Keratinocyte (primary cell): ENCODE measurements around the gene CTNNA3. TPM values are rescaled to one million over a fixed set of nuclear protein-coding genes. Genes with fewer than 3 reads are reported as not detected.

ENCODE experiments used
- DNase-seq: peaks from one replicate; pipeline ENCODE4 v3.0.0-alpha.2; 2011; ENCODE audit warnings: low read depth, missing footprints, low spot score
- FAIRE-seq: peaks from 2 replicates; lab custom pipeline; 2011; peaks lifted over from hg19 to GRCh38; lab: Jason Lieb, UNC
- H2AFZ ChIP-seq: 2 replicates; pipeline ENCODE4 v1.6.0; 2012; ENCODE audit warnings: low read length, control low read depth, inconsistent platforms; ENCODE audit not compliant: control insufficient read depth
- H3K27ac ChIP-seq: 2 replicates; pipeline ENCODE4 v1.5.1; 2011; ENCODE audit warnings: low read length; ENCODE audit not compliant: control insufficient read depth, insufficient read depth
- H3K27me3 ChIP-seq: 3 replicates; pipeline ENCODE4 v1.6.0; 2011; ENCODE audit warnings: low read length; ENCODE audit not compliant: control insufficient read depth, insufficient read depth; ENCODE audit errors: extremely low read depth
- H3K36me3 ChIP-seq, 2 experiments: 2 replicates in 1 of 2; 3 replicates in 1 of 2; pipeline ENCODE4 v1.5.1; 2011; ENCODE audit warnings: low read length in 2 of 2, mild to moderate bottlenecking in 1 of 2; ENCODE audit not compliant: control insufficient read depth in 2 of 2, insufficient read depth in 2 of 2; ENCODE audit errors: extremely low read depth in 1 of 2
- H3K4me1 ChIP-seq: 3 replicates; pipeline ENCODE4 v1.5.1; 2011; ENCODE audit warnings: low read length; ENCODE audit not compliant: control insufficient read depth, insufficient read depth; ENCODE audit errors: extremely low read depth
- H3K4me2 ChIP-seq: 3 replicates; pipeline ENCODE4 v1.6.0; 2011; ENCODE audit warnings: low read depth, low read length; ENCODE audit not compliant: control insufficient read depth, insufficient read depth; ENCODE audit errors: extremely low read depth
- H3K4me3 ChIP-seq, 3 experiments: fragments of 200-600 bp in 1 of 3; sonication (generic) in 1 of 3; 2 replicates in 2 of 3; 3 replicates in 1 of 3; pipeline ENCODE4 v1.5.1; 2011 to 2016; ENCODE audit warnings: low read length in 3 of 3, mild to moderate bottlenecking in 3 of 3, control low read depth in 2 of 3, inconsistent platforms in 1 of 3, low read depth in 1 of 3, mixed read lengths in 1 of 3, mixed run types in 1 of 3, moderate library complexity in 1 of 3; ENCODE audit not compliant: control insufficient read depth in 2 of 3, insufficient read depth in 2 of 3; ENCODE audit errors: extremely low read depth in 1 of 3
- H3K79me2 ChIP-seq: 2 replicates; pipeline ENCODE4 v1.6.0; 2012; ENCODE audit warnings: low read length; ENCODE audit not compliant: control insufficient read depth, insufficient read depth
- H3K9ac ChIP-seq: 3 replicates; pipeline ENCODE4 v1.6.0; 2011; ENCODE audit warnings: low read length; ENCODE audit not compliant: control insufficient read depth, insufficient read depth; ENCODE audit errors: extremely low read depth
- H3K9me1 ChIP-seq: 3 replicates; pipeline ENCODE4 v1.6.0; 2011; ENCODE audit warnings: low read length; ENCODE audit not compliant: control insufficient read depth, insufficient read depth; ENCODE audit errors: extremely low read depth
- H3K9me3 ChIP-seq: 2 replicates; pipeline ENCODE4 v1.5.1; 2012; ENCODE audit warnings: low read depth, low read length; ENCODE audit not compliant: control insufficient read depth
- H4K20me1 ChIP-seq: 3 replicates; pipeline ENCODE4 v1.6.0; 2011; ENCODE audit warnings: low read length; ENCODE audit not compliant: control insufficient read depth, insufficient read depth; ENCODE audit errors: extremely low read depth
- CTCF ChIP-seq, 3 experiments: IDR thresholded peaks in 1 of 3; conservative IDR thresholded peaks in 1 of 3; optimal IDR thresholded peaks in 1 of 3; 2 replicates in 2 of 3; 3 replicates in 1 of 3; pipeline versions ENCODE3 to v1.5.1; 2011; ENCODE audit warnings: low read length in 3 of 3, mild to moderate bottlenecking in 3 of 3, moderate library complexity in 2 of 3, control low read depth in 1 of 3, inconsistent platforms in 1 of 3; ENCODE audit not compliant: insufficient read depth in 2 of 3; ENCODE audit errors: extremely low read depth in 1 of 3
- EZH2 ChIP-seq: IDR thresholded peaks from one replicate; pipeline ENCODE4 v1.6.1; 2012; ENCODE audit warnings: inconsistent platforms, mild to moderate bottlenecking, low read length, moderate library complexity
- dilution Hi-C: fragments of 300-500 bp; cut with MboI; formaldehyde crosslinking; loops from one replicate; pipeline ENCODE4 v1.7.0; 2020; ENCODE audit warnings: low sequenced_read_pairs; ENCODE audit not compliant: extremely low pct_ligation_motif_present
- polyA plus RNA-seq, 5 experiments: library from polyadenylated mRNA; depleted of rRNA in 3 of 5; stranded (reverse) in 3 of 5; stranded (forward) in 1 of 5; unstranded in 1 of 5; fragments of >200 nt; gene quantifications; 1 replicate in 1 of 5; 2 replicates in 3 of 5; 3 replicates in 1 of 5; pipeline versions ENCODE4 v1.2.1 to v1.2.3, GENCODE V29; 2011 to 2012; ENCODE audit warnings: missing spikeins in 2 of 5, low read depth in 1 of 5, low replicate concordance in 1 of 5

The CTNNA3 gene
- polyA plus RNA-seq, 1 donor (not counting 4 experiments of a cell fraction or from before 2014, with no cell fraction given): 0.01 TPM

- DNase-seq (no peak), FAIRE-seq (no peak)
- H3K36me3 ChIP-seq: no peaks in the 10 kb centered on the region
- no peak for TF ChIP-seq CTCF (optimal IDR thresholded peaks at IDR 0.05 in 1 of 3, IDR thresholded peaks at IDR 0.05 in 1 of 3, conservative IDR thresholded peaks at IDR 0.05 in 1 of 3; ENCODE audit: extremely low read depth in 1 of 3, insufficient read depth in 2 of 3, low read length in 3 of 3)
- no peak for TF ChIP-seq EZH2
- H3K9me1 ChIP-seq: no peaks in the 10 kb centered on the region
- no peaks in the 10 kb centered on the region for H4K20me1 ChIP-seq
- H3K9me3 ChIP-seq: no peaks in the 10 kb centered on the region
- H3K4me3 ChIP-seq: no peak overlapping the region
- no peaks in the 10 kb centered on the region for H3K79me2 ChIP-seq
- no peak overlapping the region for H3K4me2 ChIP-seq
- dilution Hi-C loops: no loop called here
- H3K9ac ChIP-seq: no peak overlapping the region
- H3K27me3 ChIP-seq: no peaks in the 10 kb centered on the region
- no peak overlapping the region for H2AFZ ChIP-seq
- H3K27ac ChIP-seq: no peak overlapping the region
- peaks cover 16% of the 10 kb centered on the region for H3K4me1 ChIP-seq
Observed at GRCh38 chr10:66744915-66745314, 951.1 kb downstream of the CTNNA3 start.

GRCh38 chr10:66737241-66737640 lies 958.8 kb downstream of the CTNNA3 start:
- FAIRE-seq (no peak), DNase-seq (no peak)
- dilution Hi-C loops: no loop called here
- Histone ChIP-seq H3K4me1 (no peaks in the 10 kb centered on the region), H3K79me2 (no peaks in the 10 kb centered on the region), H3K9ac (no peak overlapping the region), H2AFZ (no peak overlapping the region), H3K4me2 (no peak overlapping the region), H3K27me3 (no peaks in the 10 kb centered on the region), H3K9me1 (no peaks in the 10 kb centered on the region), H3K9me3 (no peaks in the 10 kb centered on the region), H3K27ac (no peak overlapping the region), H4K20me1 (no peaks in the 10 kb centered on the region), H3K4me3 (no peak overlapping the region), H3K36me3 (no peaks in the 10 kb centered on the region)
- no peak for TF ChIP-seq CTCF (optimal IDR thresholded peaks at IDR 0.05 in 1 of 3, IDR thresholded peaks at IDR 0.05 in 1 of 3, conservative IDR thresholded peaks at IDR 0.05 in 1 of 3; ENCODE audit: extremely low read depth in 1 of 3, insufficient read depth in 2 of 3, low read length in 3 of 3)
- no peak for TF ChIP-seq EZH2
